ENCODE results near the gene NOS3.

NOS3 gene

DNA sequence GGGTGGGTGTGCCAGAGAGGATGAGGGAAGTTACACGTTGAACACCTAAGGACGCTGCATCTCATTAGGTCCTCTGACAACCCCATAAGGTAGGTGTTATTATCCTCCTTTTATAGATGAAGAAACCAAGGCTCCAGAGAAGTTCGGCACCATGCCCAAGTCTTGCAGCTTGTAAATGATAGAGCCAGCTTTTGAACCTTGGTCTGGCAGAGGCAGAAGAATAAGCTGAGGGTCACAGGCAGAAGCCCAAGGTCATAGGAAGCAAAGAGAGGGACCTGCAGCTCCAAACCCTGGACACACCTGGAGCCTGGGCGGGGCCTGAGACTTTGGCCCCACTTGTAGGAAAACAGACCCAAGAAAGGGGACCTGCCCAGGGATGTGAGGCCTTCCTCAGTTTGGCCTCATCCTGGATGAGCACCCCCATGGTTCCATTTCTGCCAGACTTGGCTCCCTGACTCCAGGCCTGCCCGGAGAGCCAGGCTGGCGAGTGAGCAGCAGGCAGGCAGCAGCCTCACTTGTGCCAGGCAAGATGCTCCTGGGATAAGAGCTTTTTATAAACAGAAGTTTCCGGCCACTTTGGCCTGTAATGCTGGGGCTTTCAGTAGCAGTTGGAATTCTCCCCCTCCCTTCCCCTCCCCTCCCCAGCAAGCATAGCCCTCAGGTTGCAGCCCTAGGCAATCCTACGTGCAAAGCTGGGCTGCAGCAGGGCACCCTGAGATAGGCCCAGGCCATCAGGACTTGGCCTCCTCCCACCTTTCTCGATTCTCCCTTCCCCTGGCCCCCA lies 15.1 kb upstream of the NOS3 start:
- H3K9me3 ChIP-seq (ENCODE audit: control insufficient read depth, insufficient read depth, low read depth, low read length), result no peaks in the 10 kb centered on the region
- peak overlapping the region; percentile 97 for H3K4me3 ChIP-seq (ENCODE audit: low read depth, low read length)
- H3K36me3 ChIP-seq (ENCODE audit: control insufficient read depth, insufficient read depth, low read length), result no peaks in the 10 kb centered on the region
- H3K4me1 ChIP-seq (ENCODE audit: control insufficient read depth, insufficient read depth, low read length), result peaks cover 59% of the 10 kb centered on the region
- peaks cover 57% of the 10 kb centered on the region for H3K27me3 ChIP-seq (ENCODE audit: control insufficient read depth, insufficient read depth, low read length)
- no peak overlapping the region for H3K27ac ChIP-seq (ENCODE audit: low read depth, low read length)
- H3K9ac ChIP-seq (ENCODE audit: low read length), result no peak overlapping the region

DNA sequence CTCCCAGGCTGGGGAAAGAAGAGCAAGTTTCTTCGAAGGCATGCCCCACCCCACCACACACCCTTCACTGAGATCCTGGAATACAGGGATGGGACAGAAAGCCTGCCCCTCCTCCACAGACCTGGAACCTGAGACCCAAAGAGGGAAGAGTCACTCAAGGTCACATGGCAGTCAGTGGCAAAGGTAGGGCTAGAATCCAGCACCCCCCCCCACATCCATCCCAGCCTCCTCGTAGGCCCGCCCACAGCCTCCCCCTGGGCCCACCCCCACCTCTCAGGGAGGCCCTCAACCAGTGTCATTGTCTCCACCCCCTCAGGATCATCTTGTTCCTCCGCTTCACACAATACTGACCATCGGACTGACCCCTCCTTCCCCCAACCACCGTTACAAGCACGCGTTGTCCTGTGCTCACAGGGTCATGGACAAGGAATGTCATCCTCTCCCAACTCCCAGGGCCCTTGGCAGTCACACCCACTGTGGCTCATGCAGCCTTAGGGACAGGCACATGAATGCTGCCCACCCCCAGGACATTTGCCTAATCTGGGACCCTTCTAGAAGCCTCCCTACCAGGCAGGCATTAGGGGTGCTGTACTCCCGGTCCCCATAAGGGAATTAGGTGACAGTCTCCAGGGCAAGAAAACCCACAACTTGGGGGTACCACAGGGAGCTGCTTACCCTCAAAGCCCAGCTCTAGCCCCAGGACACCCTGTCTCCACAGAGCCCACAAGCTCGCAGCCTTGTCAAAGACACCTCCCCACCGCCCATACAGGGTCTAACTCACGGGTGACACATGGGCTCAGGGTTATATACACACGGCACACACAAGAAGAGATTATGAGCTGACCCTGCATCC lies 14.1 kb upstream of the NOS3 start:
- peaks cover 52% of the 10 kb centered on the region for H3K4me1 ChIP-seq (ENCODE audit: control insufficient read depth, insufficient read depth, low read length)
- H3K4me3 ChIP-seq (ENCODE audit: low read depth, low read length), result peak overlapping the region; percentile 97
- peak overlapping the region; percentile 32 for H3K9ac ChIP-seq (ENCODE audit: low read length)
- no peak overlapping the region for H3K27ac ChIP-seq (ENCODE audit: low read depth, low read length)
- H3K36me3 ChIP-seq (ENCODE audit: control insufficient read depth, insufficient read depth, low read length), result no peaks in the 10 kb centered on the region
- H3K27me3 ChIP-seq (ENCODE audit: control insufficient read depth, insufficient read depth, low read length), result peaks cover 68% of the 10 kb centered on the region
- no peaks in the 10 kb centered on the region for H3K9me3 ChIP-seq (ENCODE audit: control insufficient read depth, insufficient read depth, low read depth, low read length)

- H3K27me3 ChIP-seq (ENCODE audit: control insufficient read depth, insufficient read depth, low read length), result peaks cover 76% of the 10 kb centered on the region
- no peak overlapping the region for H3K27ac ChIP-seq (ENCODE audit: low read depth, low read length)
- no peaks in the 10 kb centered on the region for H3K9me3 ChIP-seq (ENCODE audit: control insufficient read depth, insufficient read depth, low read depth, low read length)
- peaks cover 48% of the 10 kb centered on the region for H3K4me1 ChIP-seq (ENCODE audit: control insufficient read depth, insufficient read depth, low read length)
- H3K4me3 ChIP-seq (ENCODE audit: low read depth, low read length), result peak overlapping the region; percentile 61
- no peaks in the 10 kb centered on the region for H3K36me3 ChIP-seq (ENCODE audit: control insufficient read depth, insufficient read depth, low read length)
- peak overlapping the region; percentile 32 for H3K9ac ChIP-seq (ENCODE audit: low read length)
Measured at GRCh38 chr7:150977382-150978125, 13.3 kb upstream of the NOS3 start.

DNA sequence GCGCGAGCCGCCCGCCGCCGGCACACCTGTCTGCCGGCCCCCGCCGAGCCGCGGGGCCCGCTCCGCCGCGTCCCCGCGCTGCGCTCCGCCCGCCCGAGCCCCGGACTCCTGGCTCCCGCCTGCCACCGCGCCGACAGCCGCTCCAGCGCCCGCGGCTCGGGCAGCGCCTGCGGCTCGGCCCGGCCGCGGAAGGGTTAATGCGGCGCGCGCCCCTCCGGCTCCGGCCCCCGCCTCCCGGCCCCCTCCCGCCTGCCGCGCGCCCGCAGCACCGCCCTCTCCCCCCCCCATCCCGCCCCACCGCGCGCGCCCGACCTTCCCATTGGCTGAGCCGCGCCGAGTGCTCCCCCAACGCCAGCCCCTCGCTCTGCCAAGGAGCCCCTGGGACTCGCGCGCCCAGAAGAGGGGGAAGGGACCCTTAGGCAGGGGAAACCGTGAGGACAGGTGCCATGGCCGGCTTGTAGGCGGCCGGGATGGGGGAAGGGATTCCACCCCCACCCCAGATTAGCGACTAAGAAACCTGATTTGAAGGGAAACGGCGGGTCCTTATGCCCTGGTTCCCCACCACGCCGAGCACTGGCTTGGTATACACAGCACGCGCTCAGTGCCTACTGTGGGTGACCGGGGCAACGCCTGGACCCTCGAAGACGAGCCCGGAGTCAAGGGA lies 12.6 kb upstream of the NOS3 start, which contains the start of gene KCNH2:
KCNH2 (minus strand) TSS at position 196 of the 664 bp plus-strand sequence. CDS start 408 bp downstream, outside the sequence.
- Histone ChIP-seq H3K27ac (ENCODE audit: low read depth, low read length) (no peak within 1 kb of the TSS), H3K9ac (ENCODE audit: low read length) (peak within 1 kb of the TSS; percentile 40), H3K27me3 (ENCODE audit: control insufficient read depth, insufficient read depth, low read length) (peaks cover 80% of the 10 kb centered on the region)

DNA sequence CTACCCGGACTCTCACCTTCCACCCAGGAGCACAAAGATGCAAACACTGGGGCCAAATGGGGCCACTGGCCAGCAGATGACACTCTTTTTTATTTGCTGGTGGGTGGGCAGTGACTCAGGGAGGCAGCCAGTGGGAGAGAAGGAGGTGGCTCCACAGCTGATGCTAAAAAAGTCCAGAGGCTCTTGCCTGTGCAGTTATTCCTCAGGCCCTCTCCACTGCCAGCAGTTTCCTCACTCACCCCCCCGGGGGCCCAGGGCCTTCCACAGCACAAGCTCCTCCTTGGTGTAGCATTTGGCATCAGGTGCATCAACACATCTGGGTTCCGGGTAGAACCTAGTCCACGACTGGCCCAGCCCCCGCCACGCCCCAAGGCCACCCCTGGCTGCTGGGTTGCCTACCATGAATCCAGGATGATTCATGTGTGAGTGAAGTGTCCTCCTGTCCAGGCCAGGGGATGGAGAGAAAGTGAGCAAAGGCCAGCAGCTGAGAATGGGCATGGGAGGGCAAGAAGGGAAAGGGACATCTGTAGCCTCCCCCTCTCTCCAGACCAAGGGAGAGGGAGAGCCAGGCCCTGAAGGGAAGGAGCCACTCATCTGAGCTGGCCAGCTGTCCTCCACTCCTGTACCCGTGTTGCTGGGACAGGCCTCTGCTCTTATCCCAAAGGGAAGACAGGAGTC lies 11.0 kb upstream of the NOS3 start:
- H3K4me3 ChIP-seq (ENCODE audit: low read depth, low read length), result peak overlapping the region; percentile 75
- peaks cover 41% of the 10 kb centered on the region for H3K4me1 ChIP-seq (ENCODE audit: control insufficient read depth, insufficient read depth, low read length)

More for the DNA sequence above, 12.6 kb upstream of the NOS3 start, which contains the start of gene KCNH2:
- H3K9me3 ChIP-seq (ENCODE audit: control insufficient read depth, insufficient read depth, low read depth, low read length), result no peaks in the 10 kb centered on the region
- no peaks in the 10 kb centered on the region for H3K36me3 ChIP-seq (ENCODE audit: control insufficient read depth, insufficient read depth, low read length)
- peak within 1 kb of the TSS; percentile 75 for H3K4me3 ChIP-seq (ENCODE audit: low read depth, low read length)
- peaks cover 48% of the 10 kb centered on the region for H3K4me1 ChIP-seq (ENCODE audit: control insufficient read depth, insufficient read depth, low read length)

DNA sequence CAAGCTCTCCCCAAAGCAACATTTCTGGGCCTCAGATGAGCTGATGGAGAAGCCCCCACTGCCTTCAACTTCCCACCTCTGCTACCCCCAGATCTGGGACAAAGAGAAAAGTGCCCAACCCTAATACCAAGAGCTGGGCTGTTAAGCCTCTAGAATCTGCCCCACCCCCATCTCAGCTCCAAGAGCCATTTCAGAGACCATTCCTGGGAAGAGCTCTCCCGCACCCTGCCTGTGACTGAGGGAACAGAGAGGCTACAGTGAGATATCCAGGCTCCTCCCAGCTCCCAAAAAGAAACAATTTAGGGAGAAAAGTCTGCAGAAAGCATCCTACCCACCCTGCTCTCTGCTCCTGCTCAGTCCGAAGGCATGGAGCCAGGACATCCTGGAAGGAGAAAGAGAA lies 10.2 kb upstream of the NOS3 start:
- H3K36me3 ChIP-seq (ENCODE audit: control insufficient read depth, insufficient read depth, low read length), result no peaks in the 10 kb centered on the region
- H3K27ac ChIP-seq (ENCODE audit: low read depth, low read length), result no peak overlapping the region
- H3K4me1 ChIP-seq (ENCODE audit: control insufficient read depth, insufficient read depth, low read length), result peaks cover 34% of the 10 kb centered on the region
- H3K27me3 ChIP-seq (ENCODE audit: control insufficient read depth, insufficient read depth, low read length), result peaks cover 61% of the 10 kb centered on the region
- H3K9me3 ChIP-seq (ENCODE audit: control insufficient read depth, insufficient read depth, low read depth, low read length), result no peaks in the 10 kb centered on the region
- H3K4me3 ChIP-seq (ENCODE audit: low read depth, low read length), result no peak overlapping the region
- H3K9ac ChIP-seq (ENCODE audit: low read length), result no peak overlapping the region

More for the DNA sequence above, 11.0 kb upstream of the NOS3 start:
- no peaks in the 10 kb centered on the region for H3K36me3 ChIP-seq (ENCODE audit: control insufficient read depth, insufficient read depth, low read length)
- H3K9me3 ChIP-seq (ENCODE audit: control insufficient read depth, insufficient read depth, low read depth, low read length), result no peaks in the 10 kb centered on the region
- peaks cover 69% of the 10 kb centered on the region for H3K27me3 ChIP-seq (ENCODE audit: control insufficient read depth, insufficient read depth, low read length)
- no peak overlapping the region for H3K9ac ChIP-seq (ENCODE audit: low read length)
- no peak overlapping the region for H3K27ac ChIP-seq (ENCODE audit: low read depth, low read length)

DNA sequence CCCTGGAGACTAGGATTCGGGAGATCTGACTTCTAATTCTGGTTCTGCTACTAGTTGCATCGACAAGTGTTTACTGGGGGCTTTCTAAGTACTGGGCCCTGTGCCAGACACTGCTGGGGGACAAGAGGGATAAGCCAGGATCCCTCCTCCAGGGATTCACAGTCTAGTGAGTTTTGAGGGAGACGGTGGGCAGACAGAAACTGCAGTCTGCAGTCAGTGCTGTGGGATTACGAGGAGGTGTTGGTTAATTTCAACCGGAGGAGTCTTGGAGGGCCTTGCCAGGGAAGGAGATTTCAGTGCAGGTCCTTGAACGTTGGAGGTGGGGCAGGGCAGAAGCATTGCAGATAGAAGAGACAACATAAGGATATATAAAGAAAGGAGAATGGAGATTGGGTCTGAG lies 9.2 kb upstream of the NOS3 start:
- no peaks in the 10 kb centered on the region for H3K36me3 ChIP-seq (ENCODE audit: control insufficient read depth, insufficient read depth, low read length)
- H3K9me3 ChIP-seq (ENCODE audit: control insufficient read depth, insufficient read depth, low read depth, low read length), result no peaks in the 10 kb centered on the region
- no peak overlapping the region for H3K9ac ChIP-seq (ENCODE audit: low read length)
- H3K27ac ChIP-seq (ENCODE audit: low read depth, low read length), result no peak overlapping the region
- no peak overlapping the region for H3K4me3 ChIP-seq (ENCODE audit: low read depth, low read length)
- peaks cover 54% of the 10 kb centered on the region for H3K27me3 ChIP-seq (ENCODE audit: control insufficient read depth, insufficient read depth, low read length)
- H3K4me1 ChIP-seq (ENCODE audit: control insufficient read depth, insufficient read depth, low read length), result peaks cover 25% of the 10 kb centered on the region

DNA sequence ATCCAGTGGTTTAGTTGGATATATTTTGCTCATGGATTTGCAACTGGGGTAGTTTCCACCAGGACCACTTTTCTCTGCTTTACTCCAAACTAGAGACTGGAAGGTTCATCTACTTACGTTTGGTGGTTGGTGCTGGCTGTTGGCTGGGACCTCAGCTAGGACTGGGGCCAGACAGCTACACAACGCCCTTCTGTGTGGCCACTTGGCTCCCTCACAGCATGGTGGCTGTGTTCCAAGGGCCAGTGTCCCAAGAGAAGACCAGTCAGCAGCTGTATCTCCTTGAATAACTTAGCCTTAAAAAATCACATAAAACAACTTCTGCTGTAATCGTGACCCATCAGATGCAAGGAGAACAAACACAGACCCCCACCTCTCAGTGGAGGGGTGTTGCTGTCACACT lies 8.5 kb upstream of the NOS3 start:
- Histone ChIP-seq H3K27ac (ENCODE audit: low read depth, low read length) (no peak overlapping the region), H3K4me3 (ENCODE audit: low read depth, low read length) (no peak overlapping the region), H3K36me3 (ENCODE audit: control insufficient read depth, insufficient read depth, low read length) (no peaks in the 10 kb centered on the region), H3K27me3 (ENCODE audit: control insufficient read depth, insufficient read depth, low read length) (peaks cover 47% of the 10 kb centered on the region), H3K9me3 (ENCODE audit: control insufficient read depth, insufficient read depth, low read depth, low read length) (no peaks in the 10 kb centered on the region), H3K4me1 (ENCODE audit: control insufficient read depth, insufficient read depth, low read length) (peaks cover 18% of the 10 kb centered on the region), H3K9ac (ENCODE audit: low read length) (no peak overlapping the region)

DNA sequence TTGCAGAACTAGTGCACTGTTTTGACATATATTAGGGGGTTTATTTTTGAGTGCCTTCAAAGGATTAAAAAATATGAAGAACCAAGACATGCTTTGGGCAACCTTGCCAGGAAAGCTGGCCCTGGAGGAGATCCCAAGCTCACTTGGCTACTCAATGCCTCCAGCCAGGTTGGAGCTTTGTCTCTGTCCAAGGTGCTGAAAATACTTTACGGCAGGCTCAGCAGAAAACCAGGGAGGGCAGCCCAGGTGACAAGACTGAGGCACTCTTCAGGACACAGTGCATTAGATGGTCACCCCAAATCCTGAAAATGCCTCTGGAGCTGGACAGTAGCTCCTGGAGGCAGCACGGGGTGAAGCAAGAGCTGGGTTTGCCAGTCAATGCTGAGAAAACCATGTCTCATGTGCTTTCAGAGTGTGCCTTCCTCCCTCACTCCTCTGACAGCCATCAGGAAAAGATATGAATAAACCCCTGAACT lies 6.9 kb upstream of the NOS3 start:
- H3K27me3 ChIP-seq (ENCODE audit: control insufficient read depth, insufficient read depth, low read length), result peaks cover 46% of the 10 kb centered on the region
- H3K27ac ChIP-seq (ENCODE audit: low read depth, low read length), result no peak overlapping the region
- H3K4me1 ChIP-seq (ENCODE audit: control insufficient read depth, insufficient read depth, low read length), result peaks cover 22% of the 10 kb centered on the region
- no peaks in the 10 kb centered on the region for H3K36me3 ChIP-seq (ENCODE audit: control insufficient read depth, insufficient read depth, low read length)
- H3K4me3 ChIP-seq (ENCODE audit: low read depth, low read length), result no peak overlapping the region
- H3K9ac ChIP-seq (ENCODE audit: low read length), result no peak overlapping the region
- H3K9me3 ChIP-seq (ENCODE audit: control insufficient read depth, insufficient read depth, low read depth, low read length), result no peaks in the 10 kb centered on the region

DNA sequence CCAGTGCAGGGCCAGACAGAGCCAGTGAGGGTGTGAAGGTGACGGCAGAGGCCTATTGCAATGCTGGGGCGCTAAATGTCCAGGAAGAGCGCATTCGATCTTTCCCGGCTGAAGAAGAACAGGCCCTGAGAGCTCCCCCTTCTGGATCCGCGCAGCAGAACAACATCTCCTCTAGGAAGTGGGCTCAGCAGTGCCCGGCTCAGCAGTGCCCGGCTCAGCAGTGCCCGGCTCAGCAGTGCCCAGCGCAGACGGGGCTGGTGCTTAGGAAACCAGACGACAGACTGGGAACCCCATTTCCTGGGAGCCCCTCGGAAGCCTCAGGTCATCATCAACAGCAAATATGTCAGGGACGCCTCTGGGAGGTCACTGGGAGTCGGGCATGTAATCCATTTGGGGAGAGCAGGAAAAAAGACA lies 4.7 kb upstream of the NOS3 start:
- no peak overlapping the region for H3K27ac ChIP-seq (ENCODE audit: low read depth, low read length)

More for the DNA sequence above, 4.7 kb upstream of the NOS3 start:
- Histone ChIP-seq H3K27me3 (ENCODE audit: control insufficient read depth, insufficient read depth, low read length) (peaks cover 27% of the 10 kb centered on the region), H3K4me1 (ENCODE audit: control insufficient read depth, insufficient read depth, low read length) (peaks cover 10% of the 10 kb centered on the region; the same call in 1 of the 2 replicates), H3K4me3 (ENCODE audit: low read depth, low read length) (no peak overlapping the region), H3K9ac (ENCODE audit: low read length) (no peak overlapping the region), H3K9me3 (ENCODE audit: control insufficient read depth, insufficient read depth, low read depth, low read length) (peaks cover 14% of the 10 kb centered on the region), H3K36me3 (ENCODE audit: control insufficient read depth, insufficient read depth, low read length) (no peaks in the 10 kb centered on the region)

Data from HUES6 (cell line).